Measurements from ENCODE around the gene CFAP77. TPM values are rescaled to one million over a fixed set of nuclear protein-coding genes. Genes with fewer than 3 reads are reported as not detected.

Gene CFAP77
- polyA plus RNA-seq, 1 donor from 2014 or later, result not detected

DNA sequence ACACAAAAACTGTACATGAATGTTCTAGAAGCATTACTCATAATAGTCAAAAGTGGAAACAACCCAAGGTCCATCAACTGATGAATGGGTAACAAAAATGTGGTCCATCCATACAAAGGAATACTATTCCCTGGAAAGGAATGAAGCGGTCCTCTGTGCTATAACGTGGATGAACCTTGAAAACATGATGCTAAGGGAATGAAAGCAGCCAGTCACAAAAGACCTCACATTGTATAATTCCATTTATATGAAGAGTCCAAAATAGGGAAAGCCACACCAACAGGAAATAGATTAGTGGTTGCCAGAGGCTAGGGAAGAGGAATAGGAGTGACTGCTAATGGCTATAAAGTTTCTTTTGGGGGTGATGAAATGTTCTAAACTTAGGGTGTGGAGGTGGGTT is 149.7 kb downstream of the CFAP77 start:
- H3K4me2 ChIP-seq (ENCODE audit: low read length), result no peak overlapping the region
- H3K9me2 ChIP-seq (ENCODE audit: insufficient read depth, low read length), result no peaks in the 10 kb centered on the region
- H2AFZ ChIP-seq (ENCODE audit: low read depth, low read length), result no peak overlapping the region
- no peaks in the 10 kb centered on the region for H3K36me3 ChIP-seq (ENCODE audit: insufficient read depth, low read length)
- H4K20me1 ChIP-seq (ENCODE audit: insufficient read depth), result no peaks in the 10 kb centered on the region
- no peaks in the 10 kb centered on the region for H3K27me3 ChIP-seq (ENCODE audit: insufficient read depth, low read depth, low read length)
- H3K79me2 ChIP-seq (replicated peaks; ENCODE audit: insufficient read depth, low read length), result no peaks in the 10 kb centered on the region
- no peak for TF ChIP-seq POLR2AphosphoS5 (IDR thresholded peaks at IDR 0.05)
- TF ChIP-seq, protein P1, sequence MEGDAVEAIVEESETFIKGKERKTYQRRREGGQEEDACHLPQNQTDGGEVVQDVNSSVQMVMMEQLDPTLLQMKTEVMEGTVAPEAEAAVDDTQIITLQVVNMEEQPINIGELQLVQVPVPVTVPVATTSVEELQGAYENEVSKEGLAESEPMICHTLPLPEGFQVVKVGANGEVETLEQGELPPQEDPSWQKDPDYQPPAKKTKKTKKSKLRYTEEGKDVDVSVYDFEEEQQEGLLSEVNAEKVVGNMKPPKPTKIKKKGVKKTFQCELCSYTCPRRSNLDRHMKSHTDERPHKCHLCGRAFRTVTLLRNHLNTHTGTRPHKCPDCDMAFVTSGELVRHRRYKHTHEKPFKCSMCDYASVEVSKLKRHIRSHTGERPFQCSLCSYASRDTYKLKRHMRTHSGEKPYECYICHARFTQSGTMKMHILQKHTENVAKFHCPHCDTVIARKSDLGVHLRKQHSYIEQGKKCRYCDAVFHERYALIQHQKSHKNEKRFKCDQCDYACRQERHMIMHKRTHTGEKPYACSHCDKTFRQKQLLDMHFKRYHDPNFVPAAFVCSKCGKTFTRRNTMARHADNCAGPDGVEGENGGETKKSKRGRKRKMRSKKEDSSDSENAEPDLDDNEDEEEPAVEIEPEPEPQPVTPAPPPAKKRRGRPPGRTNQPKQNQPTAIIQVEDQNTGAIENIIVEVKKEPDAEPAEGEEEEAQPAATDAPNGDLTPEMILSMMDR (IDR thresholded peaks at IDR 0.05; ENCODE audit: poor library complexity, severe bottlenecking), result no peak
- TF ChIP-seq MXI1 (conservative IDR thresholded peaks at IDR 0.05; ENCODE audit: poor library complexity, severe bottlenecking), result no peak
- no peak for TF ChIP-seq SMC3 (conservative IDR thresholded peaks at IDR 0.05; ENCODE audit: poor library complexity)
- no peak for TF ChIP-seq RAD21 (conservative IDR thresholded peaks at IDR 0.05)
- no peak for TF ChIP-seq TAF1 (IDR thresholded peaks at IDR 0.05; ENCODE audit: low read depth)
- no peak for TF ChIP-seq EZH2 (IDR thresholded peaks at IDR 0.05; ENCODE audit: borderline replicate concordance, insufficient read depth, low read length, poor library complexity, severe bottlenecking)
- no peak for TF ChIP-seq EP300 (conservative IDR thresholded peaks at IDR 0.05; ENCODE audit: poor library complexity, severe bottlenecking)
- TF ChIP-seq, protein P2, sequence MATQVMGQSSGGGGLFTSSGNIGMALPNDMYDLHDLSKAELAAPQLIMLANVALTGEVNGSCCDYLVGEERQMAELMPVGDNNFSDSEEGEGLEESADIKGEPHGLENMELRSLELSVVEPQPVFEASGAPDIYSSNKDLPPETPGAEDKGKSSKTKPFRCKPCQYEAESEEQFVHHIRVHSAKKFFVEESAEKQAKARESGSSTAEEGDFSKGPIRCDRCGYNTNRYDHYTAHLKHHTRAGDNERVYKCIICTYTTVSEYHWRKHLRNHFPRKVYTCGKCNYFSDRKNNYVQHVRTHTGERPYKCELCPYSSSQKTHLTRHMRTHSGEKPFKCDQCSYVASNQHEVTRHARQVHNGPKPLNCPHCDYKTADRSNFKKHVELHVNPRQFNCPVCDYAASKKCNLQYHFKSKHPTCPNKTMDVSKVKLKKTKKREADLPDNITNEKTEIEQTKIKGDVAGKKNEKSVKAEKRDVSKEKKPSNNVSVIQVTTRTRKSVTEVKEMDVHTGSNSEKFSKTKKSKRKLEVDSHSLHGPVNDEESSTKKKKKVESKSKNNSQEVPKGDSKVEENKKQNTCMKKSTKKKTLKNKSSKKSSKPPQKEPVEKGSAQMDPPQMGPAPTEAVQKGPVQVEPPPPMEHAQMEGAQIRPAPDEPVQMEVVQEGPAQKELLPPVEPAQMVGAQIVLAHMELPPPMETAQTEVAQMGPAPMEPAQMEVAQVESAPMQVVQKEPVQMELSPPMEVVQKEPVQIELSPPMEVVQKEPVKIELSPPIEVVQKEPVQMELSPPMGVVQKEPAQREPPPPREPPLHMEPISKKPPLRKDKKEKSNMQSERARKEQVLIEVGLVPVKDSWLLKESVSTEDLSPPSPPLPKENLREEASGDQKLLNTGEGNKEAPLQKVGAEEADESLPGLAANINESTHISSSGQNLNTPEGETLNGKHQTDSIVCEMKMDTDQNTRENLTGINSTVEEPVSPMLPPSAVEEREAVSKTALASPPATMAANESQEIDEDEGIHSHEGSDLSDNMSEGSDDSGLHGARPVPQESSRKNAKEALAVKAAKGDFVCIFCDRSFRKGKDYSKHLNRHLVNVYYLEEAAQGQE (IDR thresholded peaks at IDR 0.05; ENCODE audit: borderline replicate concordance), result no peak
- H3K4me3 ChIP-seq (ENCODE audit: low read length), result no peak overlapping the region
- H3F3A ChIP-seq (ENCODE audit: insufficient read depth, low read length, poor library complexity, severe bottlenecking), result no peaks in the 10 kb centered on the region
- H3K27ac ChIP-seq (ENCODE audit: low read length), result no peak overlapping the region
- no peaks in the 10 kb centered on the region for H3K9me3 ChIP-seq (ENCODE audit: low read length)
- H3K9ac ChIP-seq (ENCODE audit: low read length), result no peak overlapping the region

DNA sequence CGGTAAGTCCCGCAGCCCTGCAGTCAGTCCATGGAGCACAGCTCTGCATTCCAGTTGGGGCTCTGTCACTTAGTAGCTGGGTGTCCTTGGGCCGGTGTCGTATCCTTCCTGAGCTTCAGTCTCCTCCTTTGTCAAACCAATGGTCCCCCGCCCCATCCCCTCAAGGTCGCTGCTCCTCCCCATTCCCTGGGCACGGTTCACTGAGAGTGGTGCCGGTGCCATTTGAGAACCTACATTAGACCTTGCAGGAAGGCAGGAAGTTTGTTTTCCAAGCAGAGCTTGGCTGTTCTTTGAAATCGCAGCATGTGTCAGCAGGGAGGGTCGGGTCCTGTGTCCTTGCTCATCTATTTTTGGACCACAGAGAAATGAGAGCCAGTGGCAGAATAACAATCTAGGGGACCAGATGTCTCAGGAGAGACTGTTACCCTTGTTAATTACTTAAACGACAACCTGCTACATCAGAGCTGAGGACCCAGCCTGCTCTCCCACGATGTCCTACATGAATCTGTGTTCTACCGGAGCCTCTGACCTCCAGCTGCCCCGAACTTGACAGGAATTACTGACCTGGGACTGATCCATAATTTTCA is 150.7 kb downstream of the CFAP77 start:
- no peaks in the 10 kb centered on the region for H3K27me3 ChIP-seq (ENCODE audit: insufficient read depth, low read depth, low read length)
- no peak overlapping the region for H3K4me2 ChIP-seq (ENCODE audit: low read length)
- no peak overlapping the region for H3K27ac ChIP-seq (ENCODE audit: low read length)
- H2AFZ ChIP-seq (ENCODE audit: low read depth, low read length), result no peak overlapping the region
- H3K9me2 ChIP-seq (ENCODE audit: insufficient read depth, low read length), result no peaks in the 10 kb centered on the region
- H3K9ac ChIP-seq (ENCODE audit: low read length), result no peak overlapping the region
- no peaks in the 10 kb centered on the region for H3K36me3 ChIP-seq (ENCODE audit: insufficient read depth, low read length)
- no peaks in the 10 kb centered on the region for H3K9me3 ChIP-seq (ENCODE audit: low read length)
- no peak overlapping the region for H3K4me3 ChIP-seq (ENCODE audit: low read length)
- H3K79me2 ChIP-seq (replicated peaks; ENCODE audit: insufficient read depth, low read length), result no peaks in the 10 kb centered on the region
- TF ChIP-seq MXI1 (conservative IDR thresholded peaks at IDR 0.05; ENCODE audit: poor library complexity, severe bottlenecking) (no peak), TAF1 (IDR thresholded peaks at IDR 0.05; ENCODE audit: low read depth) (no peak), POLR2AphosphoS5 (IDR thresholded peaks at IDR 0.05) (no peak), RAD21 (conservative IDR thresholded peaks at IDR 0.05) (no peak), SMC3 (conservative IDR thresholded peaks at IDR 0.05; ENCODE audit: poor library complexity) (no peak), EZH2 (IDR thresholded peaks at IDR 0.05; ENCODE audit: borderline replicate concordance, insufficient read depth, low read length, poor library complexity, severe bottlenecking) (no peak), EP300 (conservative IDR thresholded peaks at IDR 0.05; ENCODE audit: poor library complexity, severe bottlenecking) (no peak)
- TF ChIP-seq, protein P2 (IDR thresholded peaks at IDR 0.05; ENCODE audit: borderline replicate concordance), result no peak
- TF ChIP-seq, protein P1 (IDR thresholded peaks at IDR 0.05; ENCODE audit: poor library complexity, severe bottlenecking), result no peak
- H4K20me1 ChIP-seq (ENCODE audit: insufficient read depth), result no peaks in the 10 kb centered on the region
- H3F3A ChIP-seq (ENCODE audit: insufficient read depth, low read length, poor library complexity, severe bottlenecking), result no peaks in the 10 kb centered on the region
